ENCODE results near the gene CCR9.

- TF ChIP-seq POLR2A (IDR thresholded peaks at IDR 0.05; ENCODE audit: extremely low read depth, insufficient read length), result no peak
- TF ChIP-seq CTCF (IDR thresholded peaks at IDR 0.05; ENCODE audit: low read depth, low read length), result no peak
Observed at GRCh38 chr3:45922039-45922326, 35.6 kb downstream of the CCR9 start.
